ENCODE measurements around the gene PDE6A. TPM values are rescaled to one million over a fixed set of nuclear protein-coding genes. Genes with fewer than 3 reads are reported as not detected.

Gene PDE6A
- total and polyA plus RNA-seq, 2 of the 8 experiments (the other 6 are each of a cell fraction or from before 2014, with no cell fraction given) = not detected

GRCh38 chr5:149954798-149955197, 10.2 kb upstream of the PDE6A start:
- Histone ChIP-seq H2BK5ac (ENCODE audit: low read depth, low read length) (no peak overlapping the region), H4K8ac (ENCODE audit: extremely low read depth, insufficient read depth, low read length) (no peak overlapping the region), H2BK20ac (ENCODE audit: low read length) (no peak overlapping the region), H3K23ac (ENCODE audit: insufficient read length) (no peak overlapping the region), H3K27ac (ENCODE audit: low read depth, low read length) (no peak overlapping the region), H3K56ac (replicated peaks; ENCODE audit: insufficient read length, low read depth, low read length) (no peak overlapping the region), H3K4ac (replicated peaks; ENCODE audit: insufficient read length, low read depth, low read length) (no peak overlapping the region), H3K4me2 (ENCODE audit: insufficient read depth in 1 of 2, low read depth in 2 of 2, low read length in 2 of 2) (no peak overlapping the region), H4K20me1 (replicated peaks in 1 of 2; ENCODE audit: control insufficient read depth in 1 of 2, insufficient read depth in 2 of 2, low read length in 2 of 2) (no peaks in the 10 kb centered on the region), H2BK15ac (ENCODE audit: low read length) (no peak overlapping the region), H2AFZ (ENCODE audit: low read length) (no peak overlapping the region), H3K36me3 (ENCODE audit: control insufficient read depth in 2 of 4, insufficient read depth in 4 of 4, low read length in 3 of 4) (no peaks in the 10 kb centered on the region), H4K91ac (replicated peaks; ENCODE audit: insufficient read length, low read length) (no peak overlapping the region), H2BK120ac (replicated peaks; ENCODE audit: low read depth, low read length) (no peak overlapping the region), H3K9ac (replicated peaks in 1 of 4; ENCODE audit: extremely low read depth in 1 of 4, low read depth in 3 of 4, low read length in 3 of 4) (no peak overlapping the region), H3K79me2 (ENCODE audit: control insufficient read depth in 1 of 2, insufficient read depth in 2 of 2, low read length in 2 of 2) (no peaks in the 10 kb centered on the region), H3K4me1 (replicated peaks in 1 of 4; ENCODE audit: control insufficient read depth in 3 of 4, insufficient read depth in 4 of 4, low read length in 3 of 4) (peaks cover 0 to 4% (median 2%) of the 10 kb centered on the region in 4 experiments; a peak in 3 of 7 replicates), H4K5ac (ENCODE audit: insufficient read length, low read depth, low read length) (no peak overlapping the region), H2BK12ac (ENCODE audit: low read depth, low read length) (no peak overlapping the region), H3K79me1 (ENCODE audit: low read depth, low read length) (no peaks in the 10 kb centered on the region), H3K23me2 (ENCODE audit: low read depth, low read length) (no peaks in the 10 kb centered on the region), H2AK5ac (ENCODE audit: low read depth, low read length) (no peak overlapping the region), H3K4me3 (ENCODE audit: extremely low read depth in 1 of 4, insufficient read depth in 2 of 4, low read depth in 3 of 4, low read length in 4 of 4) (no peak overlapping the region), H3K18ac (ENCODE audit: extremely low read depth, low read length) (no peak overlapping the region), H3K14ac (ENCODE audit: insufficient read length) (no peak overlapping the region), H3K9me3 (ENCODE audit: insufficient read depth in 2 of 2, low read depth in 1 of 2, low read length in 1 of 2) (no peaks in the 10 kb centered on the region), H3K27me3 (replicated peaks in 1 of 4; ENCODE audit: control insufficient read depth in 3 of 4, extremely low read depth in 1 of 4, insufficient read depth in 3 of 4, low read length in 3 of 4) (no peaks in the 10 kb centered on the region)
- 92% methylated on average over 6 of the region's 6 CpGs; no CpG with 5 or more reads in 1 of the 2 experiments for WGBS, 2 experiments (ENCODE audit: extremely low coverage in 1 of 2, insufficient coverage in 1 of 2, insufficient read length in 1 of 2, insufficient replicate concordance in 2 of 2, low coverage in 1 of 2, low lambda C conversion rate in 2 of 2, missing lambda C conversion rate in 1 of 2)
- ChIA-PET CTCF (ENCODE audit: partially characterized antibody) (interaction anchor here (1.6 kb wide), 1 partner anchor 8 kb away, joined by 5 read pairs; no protein-coding TSS in a partner anchor), POLR2A (ENCODE audit: partially characterized antibody) (no interaction called here)
- DNase-seq (ENCODE audit: low read depth in 1 of 2, low spot score in 2 of 2) (no peak), FAIRE-seq (no peak)
- TF ChIP-seq PHF8 (conservative IDR thresholded peaks at IDR 0.05; ENCODE audit: low read depth, low read length) = no peak
- no peak for TF ChIP-seq FOSL1 (IDR thresholded peaks at IDR 0.05; ENCODE audit: insufficient read depth, low read depth, low read length)
- no peak for TF ChIP-seq GTF2F1 (IDR thresholded peaks at IDR 0.05; ENCODE audit: borderline replicate concordance, low read depth, low read length)
- no peak for TF ChIP-seq RAD21 (IDR thresholded peaks at IDR 0.05 in 1 of 2, conservative IDR thresholded peaks at IDR 0.05 in 1 of 2; ENCODE audit: low read depth in 2 of 2, low read length in 2 of 2)
- TF ChIP-seq NANOG (IDR thresholded peaks at IDR 0.05; ENCODE audit: insufficient read depth, low read depth, low read length, poor library complexity, severe bottlenecking) = no peak
- TF ChIP-seq, protein P1, sequence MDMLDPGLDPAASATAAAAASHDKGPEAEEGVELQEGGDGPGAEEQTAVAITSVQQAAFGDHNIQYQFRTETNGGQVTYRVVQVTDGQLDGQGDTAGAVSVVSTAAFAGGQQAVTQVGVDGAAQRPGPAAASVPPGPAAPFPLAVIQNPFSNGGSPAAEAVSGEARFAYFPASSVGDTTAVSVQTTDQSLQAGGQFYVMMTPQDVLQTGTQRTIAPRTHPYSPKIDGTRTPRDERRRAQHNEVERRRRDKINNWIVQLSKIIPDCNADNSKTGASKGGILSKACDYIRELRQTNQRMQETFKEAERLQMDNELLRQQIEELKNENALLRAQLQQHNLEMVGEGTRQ (IDR thresholded peaks at IDR 0.05; ENCODE audit: low read length) = no peak
- no peak for TF ChIP-seq TAF1 (IDR thresholded peaks at IDR 0.05; ENCODE audit: low read depth, low read length)
- no peak for TF ChIP-seq TAF7 (optimal IDR thresholded peaks at IDR 0.05; ENCODE audit: borderline replicate concordance, low read depth, low read length)
